NCI-H510A treated with DMSO at 0.1 percent for 48 hours (cell line): Measurements from ENCODE around the gene DNAH17.
"Not testable (repeated sequence)": the region's sequence is repeated elsewhere in the genome, so short reads cannot be mapped to it uniquely, and the experiment has no call there.

ENCODE experiments used
- DNase-seq: peaks from one replicate; lab custom pipeline; 2025; lab: John Stamatoyannopoulos, UW

The DNAH17 gene

DNA sequence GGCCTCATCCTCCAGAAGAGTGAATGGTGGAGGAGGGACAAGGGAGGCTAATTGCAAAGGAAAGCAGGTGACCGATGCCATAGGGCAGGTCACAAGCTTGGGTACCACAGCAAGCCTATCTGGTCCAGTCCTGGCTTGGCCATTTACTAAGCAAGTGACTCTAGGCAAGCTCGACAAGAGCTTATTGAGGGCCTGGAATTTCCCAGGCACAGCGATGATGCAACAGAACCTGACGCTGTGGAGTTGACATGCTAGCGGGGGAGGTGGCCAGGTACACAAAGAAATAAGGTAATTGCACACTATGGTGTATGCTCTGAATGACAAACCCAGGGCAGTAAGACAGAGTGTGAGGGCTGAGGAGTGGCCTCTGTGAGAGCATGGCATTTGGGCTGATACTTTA lies 100.2 kb downstream of the DNAH17 start:
- DNase-seq: peak; percentile 24

DNA sequence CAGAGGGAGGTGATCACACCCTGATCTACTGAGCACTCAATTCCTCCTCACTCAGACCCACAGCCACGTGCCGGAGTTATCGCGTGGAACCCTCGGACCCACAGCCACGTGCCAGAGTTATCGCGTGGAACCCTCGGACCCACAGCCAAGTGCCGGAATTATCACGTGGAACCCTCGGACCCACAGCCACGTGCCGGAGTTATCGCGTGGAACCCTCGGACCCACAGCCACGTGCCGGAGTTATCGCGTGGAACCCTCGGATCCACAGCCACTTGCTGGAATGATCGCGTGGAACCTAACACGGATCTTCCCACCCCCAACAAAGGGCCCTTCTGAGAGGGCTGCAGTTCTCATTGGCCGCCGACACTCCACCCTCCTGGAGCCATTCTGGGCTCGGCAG lies 101.0 kb downstream of the DNAH17 start:
- no peak for DNase-seq

DNA sequence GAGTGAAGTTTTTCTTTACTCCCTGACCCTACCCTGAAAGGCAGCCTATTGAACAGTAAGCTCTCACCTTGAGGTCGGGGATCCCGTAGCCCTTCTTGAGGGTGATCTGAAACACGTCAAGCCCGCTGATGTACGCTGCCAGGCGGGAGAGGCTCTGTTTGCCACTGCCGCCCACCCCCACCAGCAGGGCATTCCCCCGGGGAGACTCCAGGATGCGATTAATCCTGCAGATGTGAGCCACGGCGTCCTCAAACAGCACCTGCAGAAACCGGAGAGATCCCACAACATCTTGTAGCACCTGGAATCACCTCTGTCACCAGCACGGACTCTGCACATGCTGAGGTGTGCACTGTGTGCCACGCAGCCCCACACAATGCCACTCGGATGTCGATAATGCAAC lies 102.0 kb downstream of the DNAH17 start:
- no peak for DNase-seq

DNA sequence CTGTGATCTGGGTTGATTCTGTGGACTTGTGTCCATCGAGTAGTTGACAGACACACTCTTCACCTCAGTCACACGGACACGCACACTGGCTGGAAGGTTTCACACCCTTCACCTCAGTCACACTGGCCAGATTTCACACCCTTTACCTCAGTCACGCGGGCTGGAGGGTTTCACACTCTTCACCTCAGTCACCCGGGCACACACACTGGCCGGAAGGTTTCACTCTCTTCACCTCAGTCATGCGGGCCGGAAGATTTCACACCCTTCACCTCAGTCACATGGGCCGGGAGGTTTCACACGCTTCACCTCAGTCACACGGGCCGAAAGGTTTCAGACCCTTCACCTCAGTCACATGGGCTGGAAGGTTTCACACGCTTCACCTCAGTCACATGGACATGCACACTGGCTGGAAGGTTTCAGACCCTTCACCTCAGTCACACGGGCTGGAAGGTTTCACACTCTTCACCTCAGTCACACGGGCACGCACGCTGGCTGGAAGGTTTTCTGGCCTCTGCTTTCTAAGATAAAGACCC lies 102.5 kb downstream of the DNAH17 start:
- no peak for DNase-seq

DNA sequence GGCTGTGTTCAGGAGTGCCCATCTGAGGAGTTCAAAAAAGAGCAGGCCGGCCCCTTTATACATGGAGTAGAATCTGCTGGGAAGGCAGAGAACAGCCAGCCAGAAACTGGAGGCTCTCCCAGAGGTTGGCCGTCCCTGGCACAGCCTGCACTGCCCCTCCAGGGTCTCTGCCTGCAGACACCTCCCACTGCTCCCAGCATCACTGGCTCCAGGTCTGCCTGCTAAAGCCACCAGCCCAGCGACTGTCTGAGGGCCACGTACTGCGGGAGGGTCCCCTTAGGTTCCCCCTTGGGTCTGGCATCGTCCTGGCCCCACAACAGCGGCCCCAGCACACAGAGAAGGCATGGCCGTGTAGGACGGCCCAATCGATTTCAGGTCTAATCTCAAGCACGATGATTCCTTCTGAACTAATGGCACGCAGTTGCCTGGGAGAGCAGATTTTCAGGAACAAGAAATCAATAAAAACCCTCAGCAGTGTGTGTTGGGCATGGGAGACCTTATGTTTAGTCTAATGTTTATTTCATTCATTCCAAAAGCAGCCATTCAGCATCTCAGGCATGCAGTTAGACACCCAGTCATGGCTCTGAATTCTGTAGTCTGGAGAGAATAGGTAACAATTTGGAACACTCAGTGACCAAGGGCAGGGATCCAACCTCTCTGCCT lies 103.1 kb downstream of the DNAH17 start:
- DNase-seq: no peak

DNA sequence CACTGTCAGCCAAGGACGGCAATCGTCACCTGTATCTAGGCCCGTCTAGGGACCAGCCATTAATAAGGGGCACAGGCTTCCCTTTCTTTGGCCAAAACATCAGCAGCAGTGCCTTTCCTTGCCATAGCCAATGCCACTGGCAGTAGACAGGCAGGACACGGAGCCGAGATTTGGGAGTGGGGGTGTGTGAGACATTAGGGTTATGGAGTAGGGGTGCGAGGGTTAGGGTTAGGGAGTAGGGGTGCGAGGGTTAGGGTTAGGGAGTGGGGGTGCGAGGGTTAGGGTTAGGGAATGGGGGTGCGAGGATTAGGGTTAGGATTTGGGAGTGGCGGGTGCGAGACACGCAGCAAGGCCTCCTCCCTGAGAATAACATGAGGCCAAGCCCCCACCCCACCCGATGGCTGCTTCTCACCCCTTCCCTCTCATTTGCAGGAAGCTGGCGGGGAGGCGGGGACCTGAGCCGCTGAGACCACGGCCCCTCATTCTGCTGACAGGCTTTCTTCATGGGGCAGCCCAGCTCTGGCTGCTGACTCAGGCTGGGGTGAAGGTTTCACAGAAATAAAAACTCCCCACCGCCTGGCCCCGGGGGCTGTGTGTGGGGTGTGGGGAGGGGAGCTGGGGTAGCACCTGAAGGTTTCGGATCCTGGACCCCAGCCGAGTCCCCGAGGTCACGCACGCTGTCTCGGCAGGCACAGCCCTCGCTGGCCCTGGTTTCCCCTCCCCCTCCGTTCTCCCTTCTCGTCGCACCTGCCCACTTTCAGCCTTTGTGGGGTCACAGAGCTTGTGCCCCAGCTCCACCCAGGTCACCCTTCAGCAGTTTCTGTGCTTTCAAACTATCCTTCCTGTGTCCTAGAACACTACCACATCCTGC lies 104.9 kb downstream of the DNAH17 start:
- DNase-seq: no peak

- no peak for DNase-seq
Observed at GRCh38 chr17:78471635-78472034, 105.6 kb downstream of the DNAH17 start.

- DNase-seq: no peak
Observed at GRCh38 chr17:78469443-78469842, 107.8 kb downstream of the DNAH17 start.

DNA sequence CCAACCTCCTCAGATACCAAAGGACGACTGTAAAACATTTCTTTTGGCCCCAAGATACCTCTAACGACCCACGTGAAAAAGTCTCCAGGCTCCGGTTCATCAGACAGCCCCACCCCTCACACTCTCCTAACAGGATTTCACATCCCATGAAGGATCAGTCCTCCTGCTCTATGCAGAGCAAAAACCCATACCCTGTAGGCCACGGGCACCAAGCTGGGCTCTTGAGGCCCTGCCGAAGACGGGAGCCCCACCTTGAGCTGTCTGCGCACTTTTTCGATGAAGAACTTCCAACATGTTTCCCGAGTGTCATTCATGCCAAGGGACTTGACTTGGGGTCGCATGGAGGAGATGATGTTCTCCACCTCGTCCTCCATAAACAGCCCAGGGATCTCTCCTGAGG lies 108.8 kb downstream of the DNAH17 start:
- DNase-seq: no peak

DNA sequence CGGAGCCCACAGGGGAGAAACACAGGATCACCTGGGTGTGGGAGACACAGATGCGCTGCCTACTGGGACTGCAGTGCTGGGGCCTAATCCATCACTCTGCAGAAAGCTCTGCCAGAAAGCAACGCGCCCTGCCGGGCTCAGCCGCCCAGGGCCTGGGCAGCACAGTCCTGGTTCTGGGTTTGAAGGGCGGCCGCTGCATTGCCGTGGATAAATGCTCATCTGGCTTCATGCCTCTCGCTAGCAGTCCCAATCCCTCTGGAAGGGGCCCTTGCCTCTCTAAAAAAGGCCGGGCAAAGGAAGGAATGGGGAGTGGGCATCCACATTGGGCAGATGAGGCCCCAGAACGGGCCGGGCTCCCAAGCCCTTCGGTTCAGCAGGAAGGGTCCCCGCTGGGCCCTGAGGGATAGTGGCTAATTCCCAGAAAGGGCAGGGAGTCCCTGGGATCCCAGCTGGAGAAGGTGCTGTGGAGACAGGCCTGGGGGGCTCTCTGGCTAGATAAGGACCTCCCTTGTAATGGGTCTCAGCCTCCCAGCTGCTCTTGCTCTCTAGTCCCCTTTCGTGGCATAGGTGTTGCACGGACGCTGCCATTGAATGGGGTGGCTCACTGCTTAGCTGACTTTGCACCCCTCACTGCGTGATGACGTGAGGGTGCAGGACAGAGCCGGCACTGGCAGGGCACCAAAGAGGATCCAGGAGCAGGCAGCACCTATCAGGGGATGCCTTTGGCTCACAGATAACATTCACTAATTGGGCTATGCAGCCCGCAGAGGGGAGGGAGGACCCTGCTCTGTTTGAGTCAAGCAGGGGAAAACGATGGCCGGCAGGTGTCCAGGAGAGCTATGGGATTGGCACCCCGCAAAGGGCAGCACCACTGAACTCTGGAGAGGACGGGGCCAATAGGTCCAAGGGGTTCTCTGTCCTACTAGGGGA lies 110.1 kb downstream of the DNAH17 start:
- DNase-seq: no peak

DNA sequence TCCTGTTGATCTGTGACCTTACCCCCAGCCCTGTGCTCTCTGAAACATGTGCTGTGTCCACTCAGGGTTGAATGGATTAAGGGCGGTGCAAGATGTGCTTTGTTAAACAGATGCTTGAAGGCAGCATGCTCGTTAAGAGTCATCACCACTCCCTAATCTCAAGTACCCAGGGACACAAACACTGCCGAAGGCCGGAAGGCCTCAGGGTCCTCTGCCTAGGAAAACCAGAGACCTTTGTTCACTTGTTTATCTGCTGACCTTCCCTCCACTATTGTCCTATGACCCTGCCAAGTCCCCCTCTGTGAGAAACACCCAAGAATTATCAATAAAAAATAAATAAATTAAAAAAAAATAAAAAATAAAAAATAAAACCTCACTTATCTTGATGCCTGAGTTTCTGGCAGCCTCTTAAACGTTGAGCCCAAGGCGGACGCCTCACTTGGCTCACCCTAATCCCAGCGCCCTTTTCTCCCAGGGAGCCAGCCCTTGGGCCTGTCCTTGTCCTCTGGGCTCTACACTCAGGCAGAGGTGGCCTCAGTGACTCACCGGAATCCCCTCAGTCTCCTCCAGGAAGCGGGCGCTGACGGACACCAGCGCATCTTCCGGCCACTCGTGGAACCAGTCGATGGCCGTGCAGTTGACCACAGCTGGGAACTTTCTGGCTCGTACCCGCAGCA lies 110.9 kb downstream of the DNAH17 start:
- DNase-seq: not testable (repeated sequence)

GRCh38 chr17:78462148-78462547 lies 115.0 kb downstream of the DNAH17 start:
- DNase-seq: no peak

DNA sequence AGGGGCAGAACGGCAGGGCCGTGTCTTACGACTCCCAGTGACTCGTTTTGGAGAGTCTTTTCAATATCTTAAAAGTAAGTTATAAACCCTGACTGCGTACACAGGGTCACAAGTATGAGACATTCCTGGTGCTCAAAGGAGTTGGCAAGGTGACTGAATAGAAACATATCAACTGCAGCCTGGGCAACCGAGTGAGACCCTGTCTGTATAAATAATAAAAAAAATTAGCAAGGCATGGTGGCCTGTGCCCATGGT lies 115.5 kb downstream of the DNAH17 start:
- DNase-seq: no peak

GRCh38 chr17:78460951-78461798 lies 116.0 kb downstream of the DNAH17 start:
- DNase-seq: no peak

GRCh38 chr17:78460176-78460675 lies 117.0 kb downstream of the DNAH17 start:
- no peak for DNase-seq

GRCh38 chr17:78459696-78460095 lies 117.5 kb downstream of the DNAH17 start:
- no peak for DNase-seq

DNA sequence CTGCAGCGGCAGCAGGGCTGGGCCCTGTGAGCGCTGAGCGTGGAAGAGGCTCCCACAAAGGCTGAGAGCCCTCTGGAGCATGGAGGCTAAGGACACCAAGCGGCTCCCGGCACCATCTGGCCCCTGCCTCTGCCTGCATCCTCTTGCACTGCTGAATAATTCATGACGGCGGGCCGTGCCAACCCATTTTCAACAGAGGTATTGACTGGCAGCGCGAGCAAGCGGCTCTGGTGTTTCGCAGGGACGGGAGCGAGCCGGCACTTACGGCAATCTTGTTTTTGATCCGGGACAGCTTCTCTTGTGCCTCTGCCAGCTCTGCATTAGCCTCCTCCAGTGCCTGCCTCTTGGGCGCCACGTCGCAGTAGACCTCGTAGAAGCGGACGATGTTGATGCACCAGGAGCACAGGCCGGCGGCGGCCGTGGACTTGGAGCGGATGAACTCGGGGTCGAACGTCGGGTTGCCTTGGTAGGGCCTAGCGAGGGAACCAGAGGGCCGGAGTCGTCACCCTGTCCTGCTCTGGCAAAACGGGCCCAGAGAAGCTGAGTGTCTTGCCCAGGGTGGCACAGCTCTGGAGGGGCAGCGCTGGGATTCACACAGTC lies 118.4 kb downstream of the DNAH17 start:
- DNase-seq: no peak

DNA sequence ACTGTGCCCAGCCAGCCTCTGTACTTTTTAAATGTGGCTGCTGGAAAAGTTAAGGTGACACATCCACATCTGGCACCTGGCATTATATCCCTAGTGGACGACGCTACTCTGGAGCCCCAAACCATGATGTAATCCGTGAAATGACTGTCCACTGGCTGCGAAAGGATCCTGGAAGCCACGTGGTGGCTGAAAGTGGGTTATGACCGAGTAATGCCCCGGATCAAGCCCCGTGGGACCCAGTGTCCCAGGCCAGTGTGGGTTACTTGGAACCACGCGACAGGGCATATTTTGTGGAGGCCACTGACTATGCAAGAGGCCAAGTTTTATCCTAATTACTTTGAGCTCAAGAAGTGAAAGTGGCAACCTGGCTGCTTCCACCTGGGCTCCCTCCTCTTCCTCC lies 119.1 kb downstream of the DNAH17 start:
- no peak for DNase-seq

GRCh38 chr17:78454346-78454745 lies 122.8 kb downstream of the DNAH17 start:
- no peak for DNase-seq

- DNase-seq: no peak
Observed at GRCh38 chr17:78451753-78452152, 125.4 kb downstream of the DNAH17 start.
